Activated CD4-positive, alpha-beta T cell treated with anti-CD3 and anti-CD28 coated beads, Interleukin-2, amount 10 ng/mL, durations not matched to agents 24 days and 14 days (primary cell): ENCODE data around the gene TPCN2. TPM values are rescaled to one million over a fixed set of nuclear protein-coding genes. Genes with fewer than 3 reads are reported as not detected.

ENCODE experiments used
- DNase-seq: peaks from one replicate; pipeline ENCODE4 v3.0.0; 2022
- H3K27ac Mint-ChIP-seq: one replicate; pipeline ENCODE4 v1.8.0; 2022; ENCODE audit warnings: mild to moderate bottlenecking, mixed read lengths
- H3K27me3 Mint-ChIP-seq: one replicate; pipeline ENCODE4 v1.8.0; 2022; ENCODE audit warnings: mixed read lengths
- H3K36me3 Mint-ChIP-seq: one replicate; pipeline ENCODE4 v1.8.0; 2022; ENCODE audit warnings: low read depth, mild to moderate bottlenecking, mixed read lengths
- H3K4me1 Mint-ChIP-seq: one replicate; pipeline ENCODE4 v1.8.0; 2021; ENCODE audit warnings: mixed read lengths
- H3K4me3 Mint-ChIP-seq: one replicate; pipeline ENCODE4 v1.8.0; 2022; ENCODE audit warnings: mild to moderate bottlenecking, moderate library complexity, mixed read lengths
- H3K9me3 Mint-ChIP-seq: one replicate; pipeline ENCODE4 v1.8.0; 2021; ENCODE audit warnings: mixed read lengths
- intact Hi-C: fragments of 100-400 bp; cut with micrococcal nuclease; formaldehyde crosslinking; loops from one replicate; pipeline ENCODE4 v1.15.1; 2023
- total RNA-seq: library from RNA; stranded (reverse); gene quantifications from 2 replicates; pipeline ENCODE4 v1.2.3, GENCODE V29; 2022

Gene TPCN2
- total RNA-seq, 1 donor from 2014 or later, result 15.7 TPM

DNA sequence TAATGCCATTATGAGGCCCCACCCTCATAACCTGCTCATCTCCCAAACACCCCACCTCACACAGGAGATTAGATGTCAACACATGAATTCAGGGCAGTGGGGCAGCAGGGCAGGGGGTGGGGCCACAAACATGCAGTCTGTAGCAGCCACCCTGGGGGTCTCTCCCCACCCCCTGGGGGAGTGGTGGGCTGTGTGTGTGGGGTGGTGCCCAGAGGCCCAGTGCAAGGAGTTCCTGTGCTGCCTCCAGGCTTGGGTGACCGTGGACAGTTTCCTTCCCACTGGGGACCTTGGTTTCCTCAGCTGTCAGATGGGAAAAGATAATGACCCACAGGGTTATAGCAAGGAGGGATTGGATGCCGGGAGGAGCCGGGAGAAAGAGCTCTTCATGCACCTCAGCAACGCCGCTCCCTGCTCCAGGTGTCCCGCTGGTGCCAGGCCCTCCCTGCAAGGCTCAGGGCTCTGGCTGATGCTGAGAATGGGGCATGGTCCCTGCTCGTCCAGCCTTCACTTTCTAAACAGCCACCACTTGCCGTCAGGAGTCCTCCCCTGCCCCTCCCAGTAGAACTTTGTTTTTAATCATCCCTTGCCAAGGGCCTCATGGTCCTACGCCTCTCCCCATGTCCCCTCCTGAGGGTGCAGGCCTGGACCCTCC lies 33.7 kb upstream of the TPCN2 start:
- H3K27ac Mint-ChIP-seq, result no peak overlapping the region
- intact Hi-C loops, result no loop called here
- no peaks in the 10 kb centered on the region for H3K36me3 Mint-ChIP-seq
- no peak overlapping the region for H3K4me3 Mint-ChIP-seq
- H3K9me3 Mint-ChIP-seq, result no peaks in the 10 kb centered on the region
- peaks cover 27% of the 10 kb centered on the region for H3K27me3 Mint-ChIP-seq
- no peaks in the 10 kb centered on the region for H3K4me1 Mint-ChIP-seq
- no peak for DNase-seq

GRCh38 chr11:69017951-69018350 lies 30.8 kb upstream of the TPCN2 start:
- no peaks in the 10 kb centered on the region for H3K4me1 Mint-ChIP-seq

DNA sequence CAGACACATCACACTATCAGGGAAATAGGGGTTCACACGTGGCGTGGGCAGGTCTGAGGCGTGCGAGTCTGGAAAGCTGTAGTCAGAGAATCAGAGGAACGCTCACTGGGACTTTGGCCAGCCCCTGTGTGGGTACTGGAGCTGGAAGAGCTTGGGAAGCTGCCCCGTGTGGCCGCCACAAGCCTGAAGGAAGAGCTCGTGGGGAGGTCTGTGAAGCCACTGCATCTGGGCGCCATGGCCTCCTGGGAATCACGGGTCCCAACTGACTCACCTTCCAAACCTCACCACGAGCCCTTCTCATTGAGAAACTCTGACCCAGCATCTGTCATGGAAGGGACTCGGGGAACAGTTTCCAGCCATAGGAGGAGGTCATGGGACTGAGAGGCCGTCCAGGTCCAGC lies 29.8 kb upstream of the TPCN2 start:
- Mint-ChIP-seq H3K36me3 (no peaks in the 10 kb centered on the region), H3K27ac (no peak overlapping the region), H3K4me1 (no peaks in the 10 kb centered on the region), H3K27me3 (peaks cover 7% of the 10 kb centered on the region), H3K9me3 (no peaks in the 10 kb centered on the region), H3K4me3 (no peak overlapping the region)
- no peak for DNase-seq
- intact Hi-C loops, result no loop called here

More at GRCh38 chr11:69017951-69018350, 30.8 kb upstream of the TPCN2 start:
- no peaks in the 10 kb centered on the region for H3K36me3 Mint-ChIP-seq
- H3K4me3 Mint-ChIP-seq, result no peak overlapping the region
- intact Hi-C loops, result no loop called here
- H3K27ac Mint-ChIP-seq, result no peak overlapping the region
- H3K9me3 Mint-ChIP-seq, result no peaks in the 10 kb centered on the region
- H3K27me3 Mint-ChIP-seq, result peaks cover 11% of the 10 kb centered on the region
- DNase-seq, result no peak

DNA sequence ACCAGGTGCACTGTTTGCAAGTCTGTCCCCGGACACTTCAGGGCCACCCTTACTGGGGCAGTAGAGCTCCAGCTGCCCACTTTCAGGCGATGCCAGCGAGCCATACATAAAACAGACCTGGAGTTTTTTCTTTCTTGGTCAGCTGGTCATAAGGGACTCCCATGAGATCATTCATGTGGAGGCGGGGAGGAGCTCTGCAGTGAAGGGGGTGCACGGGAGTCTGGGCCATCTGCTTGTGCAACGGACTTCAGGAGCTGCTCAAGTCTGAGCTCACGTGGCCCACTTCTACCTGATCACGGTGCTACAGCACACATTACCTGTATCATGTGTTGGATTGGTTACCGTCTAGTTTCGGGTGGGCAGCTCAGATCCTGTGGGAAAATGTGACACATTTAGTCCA lies 26.5 kb upstream of the TPCN2 start:
- DNase-seq, result no peak
- no peaks in the 10 kb centered on the region for H3K9me3 Mint-ChIP-seq
- no peaks in the 10 kb centered on the region for H3K36me3 Mint-ChIP-seq
- no peak overlapping the region for H3K4me3 Mint-ChIP-seq
- no peaks in the 10 kb centered on the region for H3K27me3 Mint-ChIP-seq
- no peaks in the 10 kb centered on the region for H3K4me1 Mint-ChIP-seq
- no peak overlapping the region for H3K27ac Mint-ChIP-seq
- intact Hi-C loops, result no loop called here

- intact Hi-C loops, result no loop called here
- Mint-ChIP-seq H3K4me1 (no peaks in the 10 kb centered on the region), H3K27ac (no peak overlapping the region), H3K27me3 (no peaks in the 10 kb centered on the region), H3K36me3 (no peaks in the 10 kb centered on the region), H3K9me3 (no peaks in the 10 kb centered on the region), H3K4me3 (no peak overlapping the region)
- no peak for DNase-seq
These were observed 24.2 kb upstream of the TPCN2 start for GRCh38 chr11:69024509-69024908.

- Mint-ChIP-seq H3K36me3 (no peaks in the 10 kb centered on the region), H3K27me3 (peaks cover 5% of the 10 kb centered on the region), H3K4me1 (no peaks in the 10 kb centered on the region), H3K27ac (no peak overlapping the region), H3K9me3 (no peaks in the 10 kb centered on the region), H3K4me3 (no peak overlapping the region)
- no peak for DNase-seq
- intact Hi-C loops, result no loop called here
These were observed 20.9 kb upstream of the TPCN2 start for GRCh38 chr11:69027704-69028372.

DNA sequence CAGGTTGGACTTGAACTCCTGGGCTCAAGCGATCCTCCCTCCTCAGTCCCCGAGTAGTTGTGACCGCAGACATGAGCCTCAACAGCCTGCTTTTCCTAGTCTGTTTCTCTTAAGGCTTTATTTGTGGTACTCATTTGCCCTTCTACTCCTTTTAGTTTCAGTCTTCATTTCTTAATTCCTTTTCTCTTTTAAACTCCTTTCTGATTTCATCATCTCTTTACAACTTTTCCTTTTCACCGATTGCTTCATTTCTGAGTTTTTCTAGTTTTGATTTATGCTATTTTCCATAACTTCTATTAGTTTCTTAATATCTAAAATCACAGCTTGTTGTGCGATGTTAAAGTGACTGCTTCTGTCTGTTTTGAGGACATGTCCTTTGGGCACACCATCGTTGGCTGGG lies 18.4 kb upstream of the TPCN2 start:
- DNase-seq, result no peak
- Mint-ChIP-seq H3K4me3 (no peak overlapping the region), H3K27ac (no peak overlapping the region), H3K4me1 (no peaks in the 10 kb centered on the region), H3K9me3 (no peaks in the 10 kb centered on the region), H3K36me3 (no peaks in the 10 kb centered on the region), H3K27me3 (peaks cover 5% of the 10 kb centered on the region)
- intact Hi-C loops, result no loop called here

GRCh38 chr11:69032833-69033232 lies 15.9 kb upstream of the TPCN2 start:
- DNase-seq, result no peak
- Mint-ChIP-seq H3K27me3 (peaks cover 5% of the 10 kb centered on the region), H3K9me3 (no peaks in the 10 kb centered on the region), H3K36me3 (no peaks in the 10 kb centered on the region), H3K27ac (no peak overlapping the region), H3K4me1 (no peaks in the 10 kb centered on the region), H3K4me3 (no peak overlapping the region)
- intact Hi-C loops, result no loop called here

DNA sequence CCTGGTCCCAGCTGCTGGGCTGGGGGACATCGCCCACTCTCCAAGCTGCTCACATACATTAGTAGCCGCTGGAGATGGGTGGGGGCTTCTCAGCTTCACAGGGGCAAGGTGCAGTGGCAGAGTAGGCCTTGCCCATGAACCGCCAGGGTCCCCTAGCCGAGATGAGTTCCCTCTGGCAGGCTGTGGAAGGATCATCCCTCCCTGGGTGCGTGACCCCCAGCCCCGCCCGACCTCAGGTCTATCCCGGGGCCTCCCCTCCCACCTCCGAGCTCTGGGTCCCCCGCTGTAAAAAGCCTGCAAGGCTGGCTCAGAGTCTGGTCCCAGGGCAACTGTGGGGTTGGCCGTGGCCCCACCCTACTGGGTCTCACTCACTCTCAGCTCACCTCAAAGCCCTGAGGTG lies 15.3 kb upstream of the TPCN2 start:
- Mint-ChIP-seq H3K27me3 (peaks cover 5% of the 10 kb centered on the region), H3K4me1 (no peaks in the 10 kb centered on the region), H3K4me3 (no peak overlapping the region), H3K36me3 (no peaks in the 10 kb centered on the region), H3K27ac (no peak overlapping the region), H3K9me3 (no peaks in the 10 kb centered on the region)
- DNase-seq, result no peak
- intact Hi-C loops, result no loop called here

- intact Hi-C loops, result no loop called here
These were observed 14.4 kb upstream of the TPCN2 start for GRCh38 chr11:69034123-69034867.

GRCh38 chr11:69035150-69035945 lies 13.4 kb upstream of the TPCN2 start:
- no peak overlapping the region for H3K4me3 Mint-ChIP-seq
- H3K27ac Mint-ChIP-seq, result no peak overlapping the region
- no peak for DNase-seq
- peaks cover 3% of the 10 kb centered on the region for H3K27me3 Mint-ChIP-seq
- intact Hi-C loops, result no loop called here
- no peaks in the 10 kb centered on the region for H3K36me3 Mint-ChIP-seq
- no peaks in the 10 kb centered on the region for H3K4me1 Mint-ChIP-seq
- H3K9me3 Mint-ChIP-seq, result no peaks in the 10 kb centered on the region

More at GRCh38 chr11:69034123-69034867, 14.4 kb upstream of the TPCN2 start:
- no peaks in the 10 kb centered on the region for H3K36me3 Mint-ChIP-seq
- H3K4me3 Mint-ChIP-seq, result no peak overlapping the region
- no peak for DNase-seq
- no peaks in the 10 kb centered on the region for H3K9me3 Mint-ChIP-seq
- H3K4me1 Mint-ChIP-seq, result no peaks in the 10 kb centered on the region
- H3K27ac Mint-ChIP-seq, result no peak overlapping the region
- peaks cover 5% of the 10 kb centered on the region for H3K27me3 Mint-ChIP-seq

DNA sequence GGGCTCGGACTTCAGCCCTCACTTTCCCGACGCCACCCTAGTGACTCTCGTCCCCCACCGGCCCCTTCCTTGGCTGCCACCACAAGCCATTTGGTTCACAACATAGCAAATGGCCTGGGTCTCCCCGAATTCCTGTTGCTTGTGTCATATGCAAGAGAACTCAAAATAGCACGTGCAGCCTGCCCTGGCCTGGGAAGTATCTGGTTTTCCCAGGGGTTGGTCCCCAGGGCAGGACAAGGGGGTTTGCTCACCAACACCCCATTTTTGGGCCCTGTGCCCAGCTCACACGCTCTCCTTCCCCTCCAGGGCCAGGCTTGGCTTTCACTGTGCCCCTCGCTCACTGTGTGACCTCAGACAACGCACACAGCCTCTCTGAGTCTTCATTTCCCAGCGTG lies 12.8 kb upstream of the TPCN2 start:
- Mint-ChIP-seq H3K4me3 (no peak overlapping the region), H3K27ac (no peak overlapping the region), H3K4me1 (peaks cover 6% of the 10 kb centered on the region), H3K36me3 (no peaks in the 10 kb centered on the region), H3K9me3 (no peaks in the 10 kb centered on the region), H3K27me3 (peaks cover 3% of the 10 kb centered on the region)
- intact Hi-C loops, result no loop called here
- DNase-seq, result no peak

- DNase-seq, result no peak
- intact Hi-C loops, result no loop called here
- Mint-ChIP-seq H3K27me3 (no peaks in the 10 kb centered on the region), H3K4me3 (no peak overlapping the region), H3K9me3 (no peaks in the 10 kb centered on the region), H3K36me3 (no peaks in the 10 kb centered on the region), H3K4me1 (peaks cover 6% of the 10 kb centered on the region), H3K27ac (no peak overlapping the region)
These were observed 11.7 kb upstream of the TPCN2 start for GRCh38 chr11:69037074-69037473.

DNA sequence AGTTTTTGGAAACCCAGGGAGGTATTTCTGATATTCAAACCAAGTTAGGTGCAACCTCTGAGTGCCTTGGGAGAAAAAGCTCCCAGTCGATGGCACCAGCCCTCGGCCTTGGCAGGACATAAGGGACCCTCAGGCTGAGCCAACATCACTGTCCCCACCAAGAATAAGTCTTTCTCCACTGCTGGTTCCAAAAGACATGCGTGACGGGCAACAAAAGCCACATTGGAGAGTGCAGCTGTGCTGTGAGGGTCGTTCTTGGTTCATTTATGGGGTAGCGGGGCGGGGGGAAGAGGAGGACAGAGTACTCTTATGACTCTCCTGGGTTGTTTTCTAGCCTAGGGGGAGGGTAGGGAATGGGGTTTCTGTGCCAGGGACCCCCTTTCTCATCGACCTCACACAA lies 11.2 kb upstream of the TPCN2 start:
- Mint-ChIP-seq H3K36me3 (no peaks in the 10 kb centered on the region), H3K4me3 (no peak overlapping the region), H3K27ac (no peak overlapping the region), H3K27me3 (no peaks in the 10 kb centered on the region), H3K4me1 (peaks cover 6% of the 10 kb centered on the region), H3K9me3 (no peaks in the 10 kb centered on the region)
- intact Hi-C loops, result no loop called here
- no peak for DNase-seq
